ENCODE data around the gene SPTBN4. TPM values are rescaled to one million over a fixed set of nuclear protein-coding genes. Genes with fewer than 3 reads are reported as not detected.
"Not testable (repeated sequence)": the region's sequence is repeated elsewhere in the genome, so short reads cannot be mapped to it uniquely, and the experiment has no call there.

The SPTBN4 gene
- total RNA-seq, 1 experiment from 2014 or later, result 0.82 TPM

DNA sequence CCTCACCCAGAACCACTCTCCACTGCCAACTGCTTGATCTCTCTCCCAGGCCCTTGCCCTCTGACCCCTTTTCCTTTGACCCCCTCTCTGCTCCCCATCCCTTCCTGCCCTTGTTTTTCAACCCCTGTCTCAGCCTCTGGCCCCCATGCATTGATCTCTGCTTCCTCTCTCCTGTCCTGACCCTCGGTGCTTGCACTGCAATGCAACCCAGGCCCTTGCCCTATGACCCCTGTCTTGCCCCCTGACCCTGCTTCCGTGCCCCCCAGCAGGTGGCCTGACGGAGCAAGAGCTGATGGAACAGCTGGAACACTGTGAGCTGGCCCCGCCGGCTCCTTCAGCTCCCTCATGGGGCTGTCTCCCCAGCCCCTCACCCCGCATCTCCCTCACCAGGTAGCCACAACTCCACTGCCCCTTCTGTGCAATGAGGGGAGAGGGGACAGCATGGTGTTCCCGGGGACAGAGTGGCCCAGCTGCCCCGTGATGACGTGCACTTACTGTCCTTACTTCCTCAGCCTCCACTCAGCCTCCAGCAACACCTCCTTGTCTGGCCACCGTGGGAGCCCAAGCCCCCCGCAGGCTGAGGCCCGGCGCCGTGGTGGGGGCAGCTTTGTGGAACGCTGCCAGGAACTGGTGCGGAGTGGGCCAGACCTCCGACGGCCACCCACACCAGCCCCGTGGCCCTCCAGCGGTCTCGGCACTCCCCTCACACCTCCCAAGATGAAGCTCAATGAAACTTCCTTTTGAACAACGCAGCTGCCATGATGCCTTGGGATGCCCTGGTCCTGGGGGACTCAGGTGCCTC lies 123.9 kb downstream of the SPTBN4 start:
- Mint-ChIP-seq H3K36me3 (ENCODE audit: insufficient read depth, unreplicated experiment) (peaks cover 10% of the 10 kb centered on the region), H3K27me3 (ENCODE audit: insufficient read depth, unreplicated experiment) (no peaks in the 10 kb centered on the region), H3K4me3 (ENCODE audit: unreplicated experiment) (no peak overlapping the region), H3K9me3 (ENCODE audit: unreplicated experiment) (no peaks in the 10 kb centered on the region), H3K27ac (ENCODE audit: unreplicated experiment) (no peak overlapping the region), H3K4me1 (ENCODE audit: low read depth, unreplicated experiment) (peaks cover 7% of the 10 kb centered on the region)
- H3K4me3 ChIP-seq (ENCODE audit: low read depth, low read length), result no peak overlapping the region
- BruUV-seq (replicated peaks), result no TSS peak
- H3K4me1 ChIP-seq, result no peaks in the 10 kb centered on the region
- CTCF ChIA-PET, result no interaction called here
- TF ChIP-seq, protein P1, sequence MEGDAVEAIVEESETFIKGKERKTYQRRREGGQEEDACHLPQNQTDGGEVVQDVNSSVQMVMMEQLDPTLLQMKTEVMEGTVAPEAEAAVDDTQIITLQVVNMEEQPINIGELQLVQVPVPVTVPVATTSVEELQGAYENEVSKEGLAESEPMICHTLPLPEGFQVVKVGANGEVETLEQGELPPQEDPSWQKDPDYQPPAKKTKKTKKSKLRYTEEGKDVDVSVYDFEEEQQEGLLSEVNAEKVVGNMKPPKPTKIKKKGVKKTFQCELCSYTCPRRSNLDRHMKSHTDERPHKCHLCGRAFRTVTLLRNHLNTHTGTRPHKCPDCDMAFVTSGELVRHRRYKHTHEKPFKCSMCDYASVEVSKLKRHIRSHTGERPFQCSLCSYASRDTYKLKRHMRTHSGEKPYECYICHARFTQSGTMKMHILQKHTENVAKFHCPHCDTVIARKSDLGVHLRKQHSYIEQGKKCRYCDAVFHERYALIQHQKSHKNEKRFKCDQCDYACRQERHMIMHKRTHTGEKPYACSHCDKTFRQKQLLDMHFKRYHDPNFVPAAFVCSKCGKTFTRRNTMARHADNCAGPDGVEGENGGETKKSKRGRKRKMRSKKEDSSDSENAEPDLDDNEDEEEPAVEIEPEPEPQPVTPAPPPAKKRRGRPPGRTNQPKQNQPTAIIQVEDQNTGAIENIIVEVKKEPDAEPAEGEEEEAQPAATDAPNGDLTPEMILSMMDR (IDR thresholded peaks at IDR 0.05; ENCODE audit: insufficient read depth in 1 of 2, low read depth in 1 of 2, low read length in 1 of 2, severe bottlenecking in 1 of 2, unreplicated experiment in 1 of 2), result no peak
- H3K9me3 ChIP-seq, result no peaks in the 10 kb centered on the region
- no peaks in the 10 kb centered on the region for H3K27me3 ChIP-seq (replicated peaks; ENCODE audit: control insufficient read depth, insufficient read depth, low read length)
- POLR2A ChIA-PET, result no interaction called here
- intact Hi-C loops (cut with micrococcal nuclease; ENCODE audit: unreplicated experiment), result no loop called here
- no peak for DNase-seq
- H3K36me3 ChIP-seq (ENCODE audit: control insufficient read depth, insufficient read depth, low read length), result no peaks in the 10 kb centered on the region

DNA sequence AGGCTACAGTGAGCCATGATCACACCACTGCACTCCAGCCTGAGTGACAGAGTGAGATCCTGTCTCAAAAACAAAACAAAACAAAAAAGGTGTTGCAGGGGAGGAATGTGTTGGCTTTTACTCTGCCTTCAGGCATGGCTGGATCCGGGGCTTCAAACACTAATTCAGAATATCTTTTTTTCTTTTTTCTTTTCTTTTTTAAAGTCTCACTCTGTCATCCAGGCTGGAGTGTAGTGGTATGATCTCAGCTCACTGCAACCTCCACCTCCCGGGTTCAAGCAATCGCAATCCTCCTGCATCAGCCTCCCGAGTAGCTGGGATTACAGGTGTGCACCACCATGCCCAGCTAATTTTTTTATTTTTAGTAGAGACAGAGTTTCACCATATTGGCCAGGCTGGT lies 124.9 kb downstream of the SPTBN4 start:
- H3K4me3 Mint-ChIP-seq (ENCODE audit: unreplicated experiment); H3K9me3 ChIP-seq; DNase-seq; H3K27me3 Mint-ChIP-seq (ENCODE audit: insufficient read depth, unreplicated experiment); H3K4me1 ChIP-seq; BruUV-seq (replicated peaks); H3K36me3 ChIP-seq (ENCODE audit: control insufficient read depth, insufficient read depth, low read length); CTCF ChIA-PET; H3K4me3 ChIP-seq (ENCODE audit: low read depth, low read length); intact Hi-C loops (cut with micrococcal nuclease; ENCODE audit: unreplicated experiment); H3K27me3 ChIP-seq (replicated peaks; ENCODE audit: control insufficient read depth, insufficient read depth, low read length); H3K27ac Mint-ChIP-seq (ENCODE audit: unreplicated experiment); H3K9me3 Mint-ChIP-seq (ENCODE audit: unreplicated experiment); H3K4me1 Mint-ChIP-seq (ENCODE audit: low read depth, unreplicated experiment): not testable (repeated sequence)
- POLR2A ChIA-PET, result interaction anchor here (1.2 kb wide), 1 partner anchor 12 kb away, joined by 6 read pairs; no protein-coding TSS in a partner anchor
- H3K36me3 Mint-ChIP-seq (ENCODE audit: insufficient read depth, unreplicated experiment), result peaks cover 10% of the 10 kb centered on the region

DNA sequence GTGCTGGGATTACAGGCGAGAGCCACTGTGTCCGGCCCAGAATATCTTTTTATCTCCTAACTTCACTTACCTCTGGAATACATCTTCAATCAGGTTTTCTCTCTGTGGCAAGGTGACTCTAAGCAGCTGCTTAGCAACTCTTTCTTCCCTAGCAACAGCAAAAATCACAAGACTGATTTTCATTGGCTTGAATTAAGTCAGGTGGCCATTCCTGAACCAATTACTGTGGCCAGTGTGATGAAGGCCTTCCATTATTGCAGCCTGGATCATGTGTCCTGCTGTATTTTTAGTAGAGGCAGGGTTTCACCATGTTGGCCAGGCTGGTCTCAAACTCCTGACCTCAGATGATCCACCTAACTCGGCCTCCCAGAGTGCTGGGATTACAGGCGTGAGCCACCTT lies 125.4 kb downstream of the SPTBN4 start:
- Histone ChIP-seq H3K36me3 (ENCODE audit: control insufficient read depth, insufficient read depth, low read length) (no peaks in the 10 kb centered on the region), H3K4me1 (peaks cover under 1% of the 10 kb centered on the region; the same call in 1 of the 2 replicates), H3K9me3 (no peaks in the 10 kb centered on the region), H3K4me3 (ENCODE audit: low read depth, low read length) (no peak overlapping the region), H3K27me3 (replicated peaks; ENCODE audit: control insufficient read depth, insufficient read depth, low read length) (no peaks in the 10 kb centered on the region)
- DNase-seq, result no peak
- BruUV-seq (replicated peaks), result no TSS peak
- ChIA-PET CTCF (no interaction called here), POLR2A (interaction anchor here (1.2 kb wide), 1 partner anchor 11 kb away, joined by 6 read pairs; no protein-coding TSS in a partner anchor)
- peaks cover 10% of the 10 kb centered on the region for H3K36me3 Mint-ChIP-seq (ENCODE audit: insufficient read depth, unreplicated experiment)
- no peak overlapping the region for H3K27ac Mint-ChIP-seq (ENCODE audit: unreplicated experiment)
- no peaks in the 10 kb centered on the region for H3K9me3 Mint-ChIP-seq (ENCODE audit: unreplicated experiment)
- H3K4me3 Mint-ChIP-seq (ENCODE audit: unreplicated experiment), result no peak overlapping the region
- no peaks in the 10 kb centered on the region for H3K27me3 Mint-ChIP-seq (ENCODE audit: insufficient read depth, unreplicated experiment)
- intact Hi-C loops (cut with micrococcal nuclease; ENCODE audit: unreplicated experiment), result no loop called here
- TF ChIP-seq, protein P1 (IDR thresholded peaks at IDR 0.05; ENCODE audit: insufficient read depth in 1 of 2, low read depth in 1 of 2, low read length in 1 of 2, severe bottlenecking in 1 of 2, unreplicated experiment in 1 of 2), result no peak
- H3K4me1 Mint-ChIP-seq (ENCODE audit: low read depth, unreplicated experiment), result no peaks in the 10 kb centered on the region
